ENCODE data around the gene DOCK1. TPM values are rescaled to one million over a fixed set of nuclear protein-coding genes. Genes with fewer than 3 reads are reported as not detected.

DOCK1 gene
- total RNA-seq, 3 donors from 2014 or later: 50.4 to 101 (median 69.2) TPM

GRCh38 chr10:127332631-127333030 is 427.4 kb downstream of the DOCK1 start:
- Histone ChIP-seq H3K27ac (no peak overlapping the region), H3K27me3 (no peaks in the 10 kb centered on the region), H3K4me3 (no peak overlapping the region), H3K4me1 (no peaks in the 10 kb centered on the region), H3K36me3 (no peaks in the 10 kb centered on the region), H3K9me3 (peaks cover 0 to 2% of the 10 kb centered on the region in 2 donors)
- TF ChIP-seq POLR2AphosphoS5 (IDR thresholded peaks at IDR 0.05) (no peak), POLR2A (IDR thresholded peaks at IDR 0.05) (no peak), CTCF (IDR thresholded peaks at IDR 0.05) (no peak)
- DNase-seq (ENCODE audit: low spot score in 2 of 2): no peak
- intact Hi-C loops (cut with DNase I; ENCODE audit: low total_unique reads): no loop called here

DNA sequence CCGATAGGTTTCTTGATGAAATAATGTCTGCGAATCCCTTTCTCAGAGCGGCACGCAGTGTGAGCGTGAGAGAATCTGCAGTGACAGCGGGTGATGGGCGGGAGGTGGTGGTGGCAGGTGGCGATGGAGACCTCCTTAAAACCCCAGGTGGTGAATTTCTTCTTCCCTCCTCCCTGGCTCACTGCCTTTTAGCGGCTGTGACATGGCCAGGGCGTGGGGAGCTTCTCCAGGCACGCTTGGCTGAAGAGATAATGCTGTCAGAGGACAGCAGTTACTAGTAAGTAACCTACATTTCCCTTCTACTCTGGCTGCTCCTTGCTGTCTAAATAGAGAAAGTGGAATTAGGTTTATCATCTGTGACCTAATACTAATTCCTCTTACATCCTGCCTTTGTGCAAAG is 432.6 kb downstream of the DOCK1 start:
- DNase-seq (ENCODE audit: low spot score in 2 of 2): no peak
- Histone ChIP-seq H3K4me3 (no peak overlapping the region), H3K27me3 (no peaks in the 10 kb centered on the region), H3K4me1 (no peaks in the 10 kb centered on the region), H3K9me3 (no peaks in the 10 kb centered on the region), H3K36me3 (no peaks in the 10 kb centered on the region), H3K27ac (no peak overlapping the region)
- intact Hi-C loops (cut with DNase I; ENCODE audit: low total_unique reads): no loop called here
- no peak for TF ChIP-seq CTCF (IDR thresholded peaks at IDR 0.05)
- no peak for TF ChIP-seq POLR2AphosphoS5 (IDR thresholded peaks at IDR 0.05)
- no peak for TF ChIP-seq POLR2A (IDR thresholded peaks at IDR 0.05)

- no peaks in the 10 kb centered on the region for H3K36me3 ChIP-seq
- intact Hi-C loops (cut with DNase I; ENCODE audit: low total_unique reads): no loop called here
- no peaks in the 10 kb centered on the region for H3K9me3 ChIP-seq
- TF ChIP-seq POLR2AphosphoS5 (IDR thresholded peaks at IDR 0.05): no peak
- TF ChIP-seq CTCF (IDR thresholded peaks at IDR 0.05): no peak
- TF ChIP-seq POLR2A (IDR thresholded peaks at IDR 0.05): no peak
- no peaks in the 10 kb centered on the region for H3K4me1 ChIP-seq
- H3K27me3 ChIP-seq: no peaks in the 10 kb centered on the region
- no peak overlapping the region for H3K27ac ChIP-seq
- no peak for DNase-seq (ENCODE audit: low spot score in 2 of 2)
- no peak overlapping the region for H3K4me3 ChIP-seq
Observed at GRCh38 chr10:127338399-127339110, 433.3 kb downstream of the DOCK1 start.

DNA sequence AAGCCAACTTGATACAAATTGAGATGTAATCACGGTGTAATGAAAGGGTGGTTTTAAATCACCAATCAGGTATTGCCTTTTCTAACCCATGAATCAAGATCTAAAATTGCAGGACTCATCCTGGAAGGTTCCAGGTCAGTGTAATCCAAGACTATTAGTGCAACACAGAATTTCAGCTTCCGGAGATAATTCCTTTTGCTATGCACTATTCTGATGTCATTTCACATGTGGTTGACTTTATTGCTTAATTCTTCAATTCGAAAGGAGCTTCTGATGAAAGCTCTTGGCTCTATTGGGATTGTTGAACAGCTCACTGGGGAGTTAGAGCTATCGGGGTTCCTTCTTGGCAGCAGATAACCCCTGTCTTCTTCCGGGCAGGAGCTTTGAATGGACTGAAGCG is 438.6 kb downstream of the DOCK1 start:
- TF ChIP-seq CTCF (IDR thresholded peaks at IDR 0.05): no peak
- TF ChIP-seq POLR2A (IDR thresholded peaks at IDR 0.05): no peak
- no peak for TF ChIP-seq POLR2AphosphoS5 (IDR thresholded peaks at IDR 0.05)
- no peaks in the 10 kb centered on the region for H3K9me3 ChIP-seq
- no peak for DNase-seq (ENCODE audit: low spot score in 2 of 2)
- no peaks in the 10 kb centered on the region for H3K36me3 ChIP-seq
- no peak overlapping the region for H3K27ac ChIP-seq
- H3K4me3 ChIP-seq: no peak overlapping the region
- no peaks in the 10 kb centered on the region for H3K27me3 ChIP-seq
- no peaks in the 10 kb centered on the region for H3K4me1 ChIP-seq
- intact Hi-C loops (cut with DNase I; ENCODE audit: low total_unique reads): no loop called here

DNA sequence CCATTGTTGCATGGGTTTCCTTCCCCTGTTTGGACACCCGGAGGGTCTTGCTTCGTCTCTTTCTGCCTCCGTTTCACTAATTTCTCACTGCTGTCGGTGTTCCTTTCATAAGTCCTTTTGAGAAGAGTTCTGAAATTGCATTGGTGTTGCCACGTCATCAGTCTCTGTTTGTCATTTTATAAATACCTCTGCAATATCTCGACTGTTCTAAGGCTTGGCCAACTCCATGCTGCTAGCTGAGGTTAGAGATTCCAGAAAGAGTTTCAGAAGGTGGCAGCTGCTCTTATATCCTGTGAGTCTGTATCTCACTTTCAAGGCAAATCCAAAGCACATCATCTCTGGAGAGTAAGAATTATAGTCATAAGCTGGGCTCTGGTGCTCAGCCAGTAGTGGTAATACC is 439.1 kb downstream of the DOCK1 start:
- DNase-seq (ENCODE audit: low spot score in 2 of 2): no peak
- Histone ChIP-seq H3K27me3 (no peaks in the 10 kb centered on the region), H3K36me3 (no peaks in the 10 kb centered on the region), H3K9me3 (no peaks in the 10 kb centered on the region), H3K27ac (no peak overlapping the region), H3K4me1 (no peaks in the 10 kb centered on the region), H3K4me3 (no peak overlapping the region)
- TF ChIP-seq POLR2AphosphoS5 (IDR thresholded peaks at IDR 0.05) (no peak), POLR2A (IDR thresholded peaks at IDR 0.05) (no peak), CTCF (IDR thresholded peaks at IDR 0.05) (no peak)
- intact Hi-C loops (cut with DNase I; ENCODE audit: low total_unique reads): no loop called here

Measured in breast epithelium (tissue), 4 donors.